GM12801 (cell line): ENCODE data around the gene ZDHHC6.

ENCODE experiments used
- CTCF ChIP-seq: IDR thresholded peaks from one replicate; pipeline ENCODE4 v1.5.1; 2011; ENCODE audit warnings: control low read depth; ENCODE audit not compliant: insufficient read length; ENCODE audit errors: extremely low read depth

Gene ZDHHC6

GRCh38 chr10:112395809-112396530 is 50.7 kb downstream of the ZDHHC6 start:
- TF ChIP-seq CTCF, result no peak

GRCh38 chr10:112394475-112394875 is 52.2 kb downstream of the ZDHHC6 start:
- TF ChIP-seq CTCF, result no peak

- TF ChIP-seq CTCF, result no peak
These were observed 52.9 kb downstream of the ZDHHC6 start for GRCh38 chr10:112393827-112394226.

GRCh38 chr10:112393341-112393740 is 53.4 kb downstream of the ZDHHC6 start:
- no peak for TF ChIP-seq CTCF

- no peak for TF ChIP-seq CTCF
These were observed 56.5 kb downstream of the ZDHHC6 start for GRCh38 chr10:112390125-112390703.

- no peak for TF ChIP-seq CTCF
These were observed 57.4 kb downstream of the ZDHHC6 start for GRCh38 chr10:112389271-112389822.

- TF ChIP-seq CTCF, result no peak
These were observed 58.2 kb downstream of the ZDHHC6 start for GRCh38 chr10:112388548-112388947.
